ENCODE data around the gene FARP1.

The FARP1 gene

DNA sequence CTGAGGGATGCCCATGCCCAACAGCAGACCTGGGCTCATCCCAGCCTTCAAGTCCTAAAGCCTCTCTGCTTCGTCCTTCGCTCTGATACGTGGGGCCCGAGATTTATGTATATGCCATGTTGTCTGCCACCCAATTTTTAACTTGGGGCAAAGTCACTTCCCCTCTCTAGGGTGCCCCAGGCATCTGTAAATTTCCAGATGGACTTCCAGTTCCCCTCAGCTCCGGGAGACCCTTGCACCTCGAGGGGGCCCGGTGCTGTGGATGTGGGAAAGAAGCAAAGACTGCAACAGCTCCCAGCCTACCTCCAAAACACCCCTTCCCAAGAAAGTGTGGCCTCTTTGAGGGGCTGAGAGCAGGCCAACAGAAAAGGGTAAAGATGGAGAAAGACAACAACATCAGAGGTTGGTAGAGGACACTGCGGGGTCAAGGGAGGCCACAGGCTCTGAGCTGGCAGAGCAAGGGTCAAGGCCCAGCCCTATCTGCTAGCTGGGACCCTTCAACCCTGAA is 336.7 kb downstream of the FARP1 start:
- H3K27ac ChIP-seq = no peak overlapping the region
- TF ChIP-seq CTCF (conservative IDR thresholded peaks at IDR 0.05) (no peak), ZFX (IDR thresholded peaks at IDR 0.05) (no peak)

DNA sequence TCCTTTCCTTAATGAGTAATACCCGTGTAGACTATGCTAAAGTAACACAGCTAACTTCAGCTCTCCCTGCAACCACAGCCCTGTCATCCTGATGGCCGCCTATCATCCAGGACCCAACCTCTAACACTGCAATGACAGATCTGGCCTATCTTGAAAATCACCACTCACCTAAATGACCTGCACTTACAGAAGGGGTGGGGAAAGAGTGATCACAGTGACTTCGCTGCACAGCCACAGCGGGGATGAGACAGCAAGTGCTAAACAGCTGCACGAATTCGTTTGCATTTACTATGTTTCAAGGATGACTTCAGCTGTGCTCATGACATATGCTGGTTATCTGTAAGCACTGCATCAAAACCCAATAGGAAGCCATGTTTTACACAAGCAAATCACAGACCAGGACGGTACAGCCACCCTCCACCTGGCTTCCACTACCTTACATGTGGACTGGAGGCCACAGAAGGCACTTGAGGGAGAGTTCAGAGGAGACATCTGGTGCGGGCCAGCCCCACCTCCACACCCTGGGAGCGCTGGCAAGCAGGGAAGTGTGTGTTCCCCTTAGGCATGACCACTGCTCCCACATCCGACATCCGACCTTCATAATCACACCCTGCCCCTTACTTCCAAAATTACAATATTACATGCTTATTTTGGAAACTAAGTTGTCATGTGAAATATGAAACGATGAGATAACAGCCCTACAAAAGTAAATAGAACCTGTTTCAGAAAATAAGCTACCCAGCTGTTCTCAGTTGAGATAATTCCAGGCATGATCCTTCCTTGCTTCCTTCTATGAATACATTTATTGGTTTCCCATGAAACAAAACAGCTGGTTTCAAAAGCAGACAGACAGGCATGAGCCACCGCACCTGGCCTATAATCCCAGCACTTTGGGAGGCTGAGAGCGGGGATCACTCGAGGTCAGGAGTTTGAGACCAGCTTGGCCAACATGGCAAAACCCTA is 338.3 kb downstream of the FARP1 start:
- H3K27ac ChIP-seq = no peak overlapping the region; the same call in 1 of the 2 replicates
- no peak for TF ChIP-seq CTCF (conservative IDR thresholded peaks at IDR 0.05)
- no peak for TF ChIP-seq ZFX (IDR thresholded peaks at IDR 0.05)

DNA sequence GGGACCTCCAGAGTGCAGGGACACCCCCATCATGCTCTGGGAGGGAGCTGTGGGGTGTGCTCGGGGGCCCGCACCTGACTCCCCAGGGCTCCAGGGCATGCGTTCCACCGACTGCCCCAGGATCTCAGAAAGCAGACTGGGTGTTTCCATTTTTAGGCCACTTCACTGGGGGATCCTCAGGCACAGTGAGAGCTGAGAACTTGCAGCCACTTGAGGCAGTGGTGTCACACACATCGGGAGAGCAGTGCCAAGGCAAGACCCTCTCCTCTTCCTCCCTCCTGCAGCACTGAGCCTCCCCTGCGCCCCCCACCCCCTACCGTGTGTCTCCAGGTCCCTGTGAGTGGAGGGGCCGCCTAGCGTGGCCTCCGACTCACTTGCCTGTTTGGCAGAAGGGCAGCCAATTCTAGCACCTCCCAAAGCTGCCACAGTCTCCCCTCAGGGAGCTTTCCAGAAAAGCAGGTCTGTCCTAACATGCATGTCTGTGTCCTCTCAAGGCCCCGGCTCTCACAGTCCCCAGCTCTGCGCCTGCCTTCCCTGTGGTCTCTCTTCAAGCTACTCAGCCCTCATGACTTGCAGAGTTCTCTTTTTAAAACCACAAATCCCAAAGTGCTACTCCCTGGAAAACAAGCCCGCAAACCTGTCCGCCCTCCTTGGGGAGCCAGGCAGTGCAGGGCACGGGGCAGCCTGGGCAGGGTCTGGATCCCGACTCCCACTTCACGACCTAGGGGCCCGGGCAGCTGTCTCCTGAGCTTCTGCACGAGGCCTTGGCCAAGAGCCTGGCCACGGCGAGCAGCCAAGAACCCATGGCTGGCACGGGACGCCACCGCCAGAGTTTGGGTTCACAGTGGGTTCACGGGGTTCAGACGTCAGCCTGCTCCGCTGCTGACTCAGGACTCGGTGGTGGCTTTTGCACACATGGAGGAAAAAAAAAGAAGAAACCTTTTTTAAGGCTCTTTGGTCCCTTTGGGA is 339.9 kb downstream of the FARP1 start:
- H3K27ac ChIP-seq = peak overlapping the region; percentile 78
- no peak for TF ChIP-seq ZFX (IDR thresholded peaks at IDR 0.05)
- no peak; the same call in 1 of the 2 replicates for TF ChIP-seq CTCF (conservative IDR thresholded peaks at IDR 0.05)

- no peak for TF ChIP-seq CTCF (conservative IDR thresholded peaks at IDR 0.05)
- no peak for TF ChIP-seq ZFX (IDR thresholded peaks at IDR 0.05)
- H3K27ac ChIP-seq = peak overlapping the region; percentile 78
These were observed 340.9 kb downstream of the FARP1 start for GRCh38 chr13:98483601-98484288.

GRCh38 chr13:98484289-98485219 is 341.7 kb downstream of the FARP1 start:
- H3K27ac ChIP-seq = peak overlapping the region; percentile 78
- TF ChIP-seq CTCF (conservative IDR thresholded peaks at IDR 0.05) (no peak), ZFX (IDR thresholded peaks at IDR 0.05) (no peak)

DNA sequence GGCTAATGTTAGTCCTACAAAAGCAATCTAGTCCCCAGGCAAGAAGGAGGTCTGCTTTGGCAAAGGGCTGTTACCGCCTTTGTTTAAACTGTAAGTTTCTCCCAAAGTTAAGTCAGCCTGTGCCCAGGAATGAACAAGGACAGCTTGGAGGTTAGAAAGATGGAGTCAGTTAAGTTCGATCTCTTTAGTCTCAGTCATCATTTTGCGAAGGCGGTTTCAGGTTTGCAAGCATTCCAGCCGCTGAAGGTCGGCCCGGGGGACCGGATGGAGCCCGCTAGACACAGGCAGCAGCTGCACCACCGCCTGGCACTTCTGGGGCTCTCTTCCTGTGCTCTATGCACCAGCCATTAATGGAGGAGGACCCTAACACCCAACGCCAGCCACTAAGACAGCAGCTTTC is 342.7 kb downstream of the FARP1 start:
- TF ChIP-seq CTCF (conservative IDR thresholded peaks at IDR 0.05) (no peak), ZFX (IDR thresholded peaks at IDR 0.05) (no peak)
- H3K27ac ChIP-seq = peak overlapping the region; percentile 78

All from C4-2B (cell line).